OCI-LY7 (cell line): Measurements from ENCODE around the gene CDH6. TPM values are rescaled to one million over a fixed set of nuclear protein-coding genes. Genes with fewer than 3 reads are reported as not detected.

Source experiments
- BruUV-seq: library from RNA; stranded (reverse); fragments of 400-500 nt; replicated peaks from 2 replicates; lab custom pipeline; 2021; lab: Mats Ljungman, UMichigan
- CTCF ChIA-PET: fragments of 300-600 bp; sonication (Branson Sonifier 250); formaldehyde crosslinking; loops from one replicate; lab custom pipeline; 2022; ENCODE audit warnings: antibody characterized with exemption; ENCODE audit not compliant: unreplicated experiment; lab: Charles Lee
- POLR2A ChIA-PET: fragments of 300-600 bp; sonication (Branson Sonifier 250); formaldehyde crosslinking; loops from one replicate; lab custom pipeline; 2022; ENCODE audit warnings: antibody characterized with exemption; lab: Charles Lee
- DNase-seq: peaks from one replicate; pipeline ENCODE4 v3.0.0-alpha.2; 2015; ENCODE audit warnings: low spot score
- H2AFZ ChIP-seq: fragments of 200-600 bp; sonication (generic), shearing (Covaris generic); 2 replicates; pipeline ENCODE4 v1.6.1; 2014; ENCODE audit warnings: mild to moderate bottlenecking, antibody characterized with exemption, low read length, moderate library complexity
- H3K27ac ChIP-seq: fragments of 200-600 bp; sonication (generic); 2 replicates; pipeline ENCODE4 v1.5.1; 2014; ENCODE audit warnings: mixed run types, low read depth, mild to moderate bottlenecking, moderate library complexity, low read length, inconsistent platforms; ENCODE audit not compliant: poor library complexity, severe bottlenecking
- H3K36me3 ChIP-seq: fragments of 200-600 bp; sonication (generic); 2 replicates; pipeline ENCODE4 v1.6.1; 2014; ENCODE audit warnings: mild to moderate bottlenecking, antibody characterized with exemption, low read length, moderate library complexity, mixed read lengths; ENCODE audit not compliant: insufficient read depth
- H3K4me1 ChIP-seq: fragments of 200-600 bp; sonication (generic); 2 replicates; pipeline ENCODE4 v1.5.1; 2014; ENCODE audit warnings: mild to moderate bottlenecking, low read length; ENCODE audit not compliant: insufficient read depth, poor library complexity, severe bottlenecking
- H3K4me2 ChIP-seq: fragments of 200-600 bp; sonication (generic); 2 replicates; pipeline ENCODE4 v1.6.1; 2014; ENCODE audit warnings: mild to moderate bottlenecking, low read length
- H3K4me3 ChIP-seq: fragments of 200-600 bp; sonication (generic); 2 replicates; pipeline ENCODE4 v1.5.1; 2014; ENCODE audit warnings: mild to moderate bottlenecking, low read depth, low read length; ENCODE audit not compliant: poor library complexity, severe bottlenecking
- H3K79me2 ChIP-seq: fragments of 200-600 bp; sonication (generic); 2 replicates; pipeline ENCODE4 v1.6.1; 2016; ENCODE audit warnings: low read depth, mild to moderate bottlenecking, low read length, moderate library complexity, mixed read lengths; ENCODE audit not compliant: insufficient read depth
- H3K9me2 ChIP-seq: fragments of 200-600 bp; sonication (generic); 2 replicates; pipeline ENCODE4 v1.6.1; 2016; ENCODE audit warnings: mild to moderate bottlenecking, low read length, mixed read lengths; ENCODE audit not compliant: insufficient read depth
- H3K9me3 ChIP-seq: fragments of 200-600 bp; sonication (generic); 2 replicates; pipeline ENCODE4 v1.6.1; 2014; ENCODE audit warnings: mild to moderate bottlenecking, mixed run types, low read length, mixed read lengths
- H4K20me1 ChIP-seq: fragments of 200-600 bp; sonication (generic); 2 replicates; pipeline ENCODE4 v1.6.1; 2014; ENCODE audit warnings: mild to moderate bottlenecking, antibody characterized with exemption, low read length, moderate library complexity, mixed read lengths; ENCODE audit not compliant: insufficient read depth
- CTCF ChIP-seq: fragments of 200-600 bp; sonication (generic); conservative IDR thresholded peaks from 2 replicates; pipeline ENCODE4 v1.5.1; 2014; ENCODE audit warnings: mild to moderate bottlenecking, antibody characterized with exemption, low read length, moderate library complexity, mixed read lengths
- EZH2phosphoT487 ChIP-seq: fragments of 200-600 bp; sonication (generic); IDR thresholded peaks from 2 replicates; pipeline ENCODE4 v1.6.1; 2018; ENCODE audit warnings: low read depth, borderline replicate concordance, mild to moderate bottlenecking, mixed run types, antibody characterized with exemption, low read length, moderate library complexity, mixed read lengths
- intact Hi-C: fragments of 100-400 bp; cut with micrococcal nuclease; formaldehyde crosslinking; loops from one replicate; pipeline ENCODE4 v1.10.0; 2022; ENCODE audit not compliant: unreplicated experiment
- total RNA-seq, 2 experiments: library from RNA; depleted of rRNA in 1 of 2; stranded (reverse); fragments of >200 nt in 1 of 2; shearing (Covaris generic) in 1 of 2; gene quantifications; 2 replicates each; pipeline ENCODE4 v1.2.3, GENCODE V29; 2014 to 2022

CDH6 gene
- total RNA-seq, 2 experiments from 2014 or later: not detected

- TF ChIP-seq EZH2phosphoT487: no peak
- TF ChIP-seq CTCF: no peak
- Histone ChIP-seq H3K36me3 (no peaks in the 10 kb centered on the region), H3K27ac (no peak overlapping the region), H3K4me3 (no peak overlapping the region), H3K79me2 (no peaks in the 10 kb centered on the region), H2AFZ (no peak overlapping the region), H4K20me1 (no peaks in the 10 kb centered on the region), H3K9me3 (no peaks in the 10 kb centered on the region), H3K4me1 (no peaks in the 10 kb centered on the region), H3K4me2 (no peak overlapping the region), H3K9me2 (no peaks in the 10 kb centered on the region)
- intact Hi-C loops: no loop called here
- no TSS peak for BruUV-seq
- ChIA-PET CTCF (no interaction called here), POLR2A (no interaction called here)
- DNase-seq: no peak
These were observed 91.5 kb downstream of the CDH6 start for GRCh38 chr5:31285025-31285424.

DNA sequence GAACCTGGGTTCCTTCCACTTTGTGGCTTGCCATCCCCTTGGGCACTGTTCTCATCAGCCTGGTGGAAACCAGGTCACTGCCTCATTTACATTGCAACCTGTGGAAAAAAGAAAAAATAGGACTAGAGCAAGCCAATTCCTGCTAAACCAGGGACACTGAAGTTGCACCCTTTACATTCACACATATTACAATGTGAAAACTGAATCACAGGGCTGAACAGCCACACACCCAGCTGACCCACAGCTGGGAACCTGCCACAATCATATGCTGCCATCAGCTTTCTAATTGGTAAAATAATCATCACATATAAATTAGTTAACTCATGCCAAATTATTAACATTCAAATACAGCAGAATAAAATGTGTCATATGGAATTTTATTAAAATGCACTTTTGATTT, 94.5 kb downstream of the CDH6 start:
- CTCF ChIA-PET: no interaction called here
- POLR2A ChIA-PET: no interaction called here
- Histone ChIP-seq H3K36me3 (no peaks in the 10 kb centered on the region), H4K20me1 (no peaks in the 10 kb centered on the region), H3K27ac (no peak overlapping the region), H3K4me1 (no peaks in the 10 kb centered on the region), H3K79me2 (no peaks in the 10 kb centered on the region), H3K4me3 (no peak overlapping the region), H3K9me3 (no peaks in the 10 kb centered on the region), H3K4me2 (no peak overlapping the region), H2AFZ (no peak overlapping the region), H3K9me2 (no peaks in the 10 kb centered on the region)
- no peak for TF ChIP-seq CTCF
- TF ChIP-seq EZH2phosphoT487: no peak
- DNase-seq: no peak
- BruUV-seq: no TSS peak
- intact Hi-C loops: no loop called here

- no peak overlapping the region for H3K4me2 ChIP-seq
- intact Hi-C loops: no loop called here
- no peaks in the 10 kb centered on the region for H3K9me3 ChIP-seq
- no peak overlapping the region for H2AFZ ChIP-seq
- H3K79me2 ChIP-seq: no peaks in the 10 kb centered on the region
- ChIA-PET CTCF (no interaction called here), POLR2A (no interaction called here)
- no TSS peak for BruUV-seq
- no peak overlapping the region for H3K27ac ChIP-seq
- H3K9me2 ChIP-seq: no peaks in the 10 kb centered on the region
- no peaks in the 10 kb centered on the region for H3K4me1 ChIP-seq
- H3K36me3 ChIP-seq: no peaks in the 10 kb centered on the region
- H3K4me3 ChIP-seq: no peak overlapping the region
- no peaks in the 10 kb centered on the region for H4K20me1 ChIP-seq
- TF ChIP-seq CTCF (no peak), EZH2phosphoT487 (no peak)
- no peak for DNase-seq
These were observed 95.9 kb downstream of the CDH6 start for GRCh38 chr5:31289429-31289828.
